K562 (cell line): ENCODE measurements around the gene CXCL16. TPM values are rescaled to one million over a fixed set of nuclear protein-coding genes. Genes with fewer than 3 reads are reported as not detected.
A peak's percentile ranks its signal among the peaks of the same experiment; 100 is the strongest.

ENCODE experiments used
- ARID1B ChIP-seq: fragments of 450-650 bp; IDR thresholded peaks from 2 replicates; pipeline ENCODE4 v1.6.1; 2016; ENCODE audit warnings: antibody characterized with exemption, mild to moderate bottlenecking, inconsistent platforms
- ESRRA ChIP-seq: fragments of 450-650 bp; IDR thresholded peaks from 2 replicates; pipeline ENCODE4 v1.6.1; 2014; ENCODE audit warnings: low read depth, mild to moderate bottlenecking, moderate library complexity, borderline replicate concordance
- FOXP1 ChIP-seq: sonication (generic); formaldehyde crosslinking; IDR thresholded peaks from 2 replicates; pipeline ENCODE4 v1.8.0; 2022; ENCODE audit warnings: mild to moderate bottlenecking, missing genetic modification reagents
- HOXB6 ChIP-seq: fragments of 250-450 bp; sonication (Bioruptor Pico); IDR thresholded peaks from 2 replicates; pipeline ENCODE4 v1.5.1; 2022; ENCODE audit warnings: mild to moderate bottlenecking, borderline replicate concordance
- KDM1A ChIP-seq, 2 experiments: fragments of 450-650 bp; IDR thresholded peaks; 2 replicates each; pipeline ENCODE4 v1.6.1; 2016; ENCODE audit warnings: mild to moderate bottlenecking in 2 of 2
- KLF16 ChIP-seq: IDR thresholded peaks from 2 replicates; pipeline ENCODE4 v1.6.1; 2016; ENCODE audit warnings: antibody characterized with exemption
- MAX ChIP-seq: sonication (generic); formaldehyde crosslinking; IDR thresholded peaks from 2 replicates; pipeline ENCODE4 v1.9.0; 2022; ENCODE audit warnings: mild to moderate bottlenecking, missing genetic modification reagents
- MCM7 ChIP-seq, 2 experiments: fragments of 450-650 bp; IDR thresholded peaks; 2 replicates each; pipeline ENCODE4 v1.6.1; 2016 to 2018
- RAD51 ChIP-seq: fragments of 450-650 bp; IDR thresholded peaks from 2 replicates; pipeline ENCODE4 v1.7.1; 2016; ENCODE audit warnings: low read depth, mild to moderate bottlenecking, borderline replicate concordance
- RHOXF2B ChIP-seq: fragments of 250-450 bp; sonication (Bioruptor Pico); conservative IDR thresholded peaks from 2 replicates; pipeline ENCODE4 v1.5.1; 2021
- SIN3B ChIP-seq: fragments of 450-650 bp; IDR thresholded peaks from 2 replicates; pipeline ENCODE4 v1.6.1; 2017; ENCODE audit warnings: low read depth, mild to moderate bottlenecking, moderate library complexity
- ZHX1 ChIP-seq: fragments of 150-350 bp; conservative IDR thresholded peaks from 2 replicates; pipeline ENCODE4 v1.6.1; 2014; ENCODE audit warnings: low read length
- ZNF133 ChIP-seq: fragments of 250-450 bp; sonication (Bioruptor Pico); IDR thresholded peaks from 2 replicates; pipeline ENCODE4 v1.4.0; 2020; ENCODE audit warnings: mild to moderate bottlenecking
- polyA plus RNA-seq, 8 experiments: library from polyadenylated mRNA; depleted of rRNA in 4 of 8; stranded (reverse) in 5 of 8; unstranded in 3 of 8; fragments of >200 nt; fragmentation: Nextera tagmentation in 2 of 8; fragmentation: Illumina TruSeq in 1 of 8; extraction: Ambion mirVana in 2 of 8; extraction: Trizol in 1 of 8; gene quantifications; 2 replicates each; pipeline versions ENCODE4 v1.2.1 to v1.2.3, GENCODE V29; 2011 to 2014; ENCODE audit warnings: inconsistent platforms in 1 of 8, missing spikeins in 1 of 8
- total RNA-seq, 7 experiments: library from RNA; depleted of rRNA in 6 of 7; stranded (reverse); fragments of >200 nt in 6 of 7; fragmentation: Illumina TruSeq in 2 of 7; extraction: Trizol in 2 of 7; gene quantifications; 2 replicates each; pipeline versions ENCODE4 v1.2.1 to v1.2.3, GENCODE V29; 2011 to 2021; ENCODE audit warnings: low replicate concordance in 1 of 7
- TF ChIP-seq, protein P1 (sequence below): fragments of 450-650 bp; IDR thresholded peaks from 2 replicates; pipeline ENCODE4 v1.6.1; 2016
- TF ChIP-seq, protein P2 (sequence below): fragments of 250-450 bp; sonication (Bioruptor Pico); IDR thresholded peaks from 2 replicates; pipeline ENCODE4 v1.4.0; 2020; ENCODE audit warnings: mild to moderate bottlenecking, moderate library complexity, borderline replicate concordance
- TF ChIP-seq, protein P3 (sequence below): sonication (generic); formaldehyde crosslinking; IDR thresholded peaks from 2 replicates; pipeline ENCODE4 v1.8.1; 2023; ENCODE audit warnings: missing genetic modification reagents, mild to moderate bottlenecking, borderline replicate concordance

Gene CXCL16
- total and polyA plus RNA-seq, 9 of the 15 experiments (the other 6 are each of a cell fraction or from before 2014, with no cell fraction given) = 0.05 to 0.68 (median 0.22) TPM; not detected in 2

GRCh38 chr17:4721203-4722135 lies 18.3 kb downstream of the CXCL16 start (continued):
- TF ChIP-seq HOXB6 (CRISPR knock-in tag) = no peak
- TF ChIP-seq, protein P1, sequence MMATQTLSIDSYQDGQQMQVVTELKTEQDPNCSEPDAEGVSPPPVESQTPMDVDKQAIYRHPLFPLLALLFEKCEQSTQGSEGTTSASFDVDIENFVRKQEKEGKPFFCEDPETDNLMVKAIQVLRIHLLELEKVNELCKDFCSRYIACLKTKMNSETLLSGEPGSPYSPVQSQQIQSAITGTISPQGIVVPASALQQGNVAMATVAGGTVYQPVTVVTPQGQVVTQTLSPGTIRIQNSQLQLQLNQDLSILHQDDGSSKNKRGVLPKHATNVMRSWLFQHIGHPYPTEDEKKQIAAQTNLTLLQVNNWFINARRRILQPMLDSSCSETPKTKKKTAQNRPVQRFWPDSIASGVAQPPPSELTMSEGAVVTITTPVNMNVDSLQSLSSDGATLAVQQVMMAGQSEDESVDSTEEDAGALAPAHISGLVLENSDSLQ = no peak
- TF ChIP-seq RHOXF2B (CRISPR knock-in tag) = no peak
- TF ChIP-seq ZNF133 (CRISPR knock-in tag) = no peak
- no peak for TF ChIP-seq SIN3B
- no peak for TF ChIP-seq ZHX1
- TF ChIP-seq KDM1A (IDR thresholded peaks at IDR 0.05) = peak; percentile 97 to 98
- TF ChIP-seq MCM7 (IDR thresholded peaks at IDR 0.05) = no peak
- TF ChIP-seq, protein P2, sequence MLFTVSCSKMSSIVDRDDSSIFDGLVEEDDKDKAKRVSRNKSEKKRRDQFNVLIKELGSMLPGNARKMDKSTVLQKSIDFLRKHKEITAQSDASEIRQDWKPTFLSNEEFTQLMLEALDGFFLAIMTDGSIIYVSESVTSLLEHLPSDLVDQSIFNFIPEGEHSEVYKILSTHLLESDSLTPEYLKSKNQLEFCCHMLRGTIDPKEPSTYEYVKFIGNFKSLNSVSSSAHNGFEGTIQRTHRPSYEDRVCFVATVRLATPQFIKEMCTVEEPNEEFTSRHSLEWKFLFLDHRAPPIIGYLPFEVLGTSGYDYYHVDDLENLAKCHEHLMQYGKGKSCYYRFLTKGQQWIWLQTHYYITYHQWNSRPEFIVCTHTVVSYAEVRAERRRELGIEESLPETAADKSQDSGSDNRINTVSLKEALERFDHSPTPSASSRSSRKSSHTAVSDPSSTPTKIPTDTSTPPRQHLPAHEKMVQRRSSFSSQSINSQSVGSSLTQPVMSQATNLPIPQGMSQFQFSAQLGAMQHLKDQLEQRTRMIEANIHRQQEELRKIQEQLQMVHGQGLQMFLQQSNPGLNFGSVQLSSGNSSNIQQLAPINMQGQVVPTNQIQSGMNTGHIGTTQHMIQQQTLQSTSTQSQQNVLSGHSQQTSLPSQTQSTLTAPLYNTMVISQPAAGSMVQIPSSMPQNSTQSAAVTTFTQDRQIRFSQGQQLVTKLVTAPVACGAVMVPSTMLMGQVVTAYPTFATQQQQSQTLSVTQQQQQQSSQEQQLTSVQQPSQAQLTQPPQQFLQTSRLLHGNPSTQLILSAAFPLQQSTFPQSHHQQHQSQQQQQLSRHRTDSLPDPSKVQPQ = no peak
- peak; percentile 89 for TF ChIP-seq ARID1B
- peak; percentile 92 for TF ChIP-seq MAX (CRISPR knock-in tag)
- TF ChIP-seq RAD51 = peak; percentile 69
- peak; percentile 96 for TF ChIP-seq ESRRA
- TF ChIP-seq, protein P3, sequence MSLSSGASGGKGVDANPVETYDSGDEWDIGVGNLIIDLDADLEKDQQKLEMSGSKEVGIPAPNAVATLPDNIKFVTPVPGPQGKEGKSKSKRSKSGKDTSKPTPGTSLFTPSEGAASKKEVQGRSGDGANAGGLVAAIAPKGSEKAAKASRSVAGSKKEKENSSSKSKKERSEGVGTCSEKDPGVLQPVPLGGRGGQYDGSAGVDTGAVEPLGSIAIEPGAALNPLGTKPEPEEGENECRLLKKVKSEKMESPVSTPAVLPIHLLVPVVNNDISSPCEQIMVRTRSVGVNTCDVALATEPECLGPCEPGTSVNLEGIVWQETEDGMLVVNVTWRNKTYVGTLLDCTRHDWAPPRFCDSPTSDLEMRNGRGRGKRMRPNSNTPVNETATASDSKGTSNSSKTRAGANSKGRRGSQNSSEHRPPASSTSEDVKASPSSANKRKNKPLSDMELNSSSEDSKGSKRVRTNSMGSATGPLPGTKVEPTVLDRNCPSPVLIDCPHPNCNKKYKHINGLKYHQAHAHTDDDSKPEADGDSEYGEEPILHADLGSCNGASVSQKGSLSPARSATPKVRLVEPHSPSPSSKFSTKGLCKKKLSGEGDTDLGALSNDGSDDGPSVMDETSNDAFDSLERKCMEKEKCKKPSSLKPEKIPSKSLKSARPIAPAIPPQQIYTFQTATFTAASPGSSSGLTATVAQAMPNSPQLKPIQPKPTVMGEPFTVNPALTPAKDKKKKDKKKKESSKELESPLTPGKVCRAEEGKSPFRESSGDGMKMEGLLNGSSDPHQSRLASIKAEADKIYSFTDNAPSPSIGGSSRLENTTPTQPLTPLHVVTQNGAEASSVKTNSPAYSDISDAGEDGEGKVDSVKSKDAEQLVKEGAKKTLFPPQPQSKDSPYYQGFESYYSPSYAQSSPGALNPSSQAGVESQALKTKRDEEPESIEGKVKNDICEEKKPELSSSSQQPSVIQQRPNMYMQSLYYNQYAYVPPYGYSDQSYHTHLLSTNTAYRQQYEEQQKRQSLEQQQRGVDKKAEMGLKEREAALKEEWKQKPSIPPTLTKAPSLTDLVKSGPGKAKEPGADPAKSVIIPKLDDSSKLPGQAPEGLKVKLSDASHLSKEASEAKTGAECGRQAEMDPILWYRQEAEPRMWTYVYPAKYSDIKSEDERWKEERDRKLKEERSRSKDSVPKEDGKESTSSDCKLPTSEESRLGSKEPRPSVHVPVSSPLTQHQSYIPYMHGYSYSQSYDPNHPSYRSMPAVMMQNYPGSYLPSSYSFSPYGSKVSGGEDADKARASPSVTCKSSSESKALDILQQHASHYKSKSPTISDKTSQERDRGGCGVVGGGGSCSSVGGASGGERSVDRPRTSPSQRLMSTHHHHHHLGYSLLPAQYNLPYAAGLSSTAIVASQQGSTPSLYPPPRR (CRISPR knock-in tag) = peak; percentile 40; the same call in 1 of the 2 replicates
- peak; percentile 68 for TF ChIP-seq KLF16
- TF ChIP-seq FOXP1 (CRISPR knock-in tag) = peak; percentile 82
